H1 (cell line): Measurements from ENCODE around the gene CAPN15. TPM values are rescaled to one million over a fixed set of nuclear protein-coding genes. Genes with fewer than 3 reads are reported as not detected.

Experiments
- CTCF ChIA-PET: fragments of 300-600 bp; sonication (Branson Sonifier 250); formaldehyde crosslinking; loops from one replicate; lab custom pipeline; 2021; ENCODE audit not compliant: partially characterized antibody; lab: Charles Lee
- POLR2A ChIA-PET: fragments of 300-600 bp; sonication (Branson Sonifier 250); formaldehyde crosslinking; loops from one replicate; lab custom pipeline; 2021; ENCODE audit warnings: inconsistent platforms; ENCODE audit not compliant: partially characterized antibody; lab: Charles Lee
- DNase-seq, 2 experiments: peaks; one replicate each; pipeline versions ENCODE4 v3.0.0 to v3.0.0-alpha.2; 2010 to 2022; ENCODE audit warnings: low spot score in 2 of 2, low read depth in 1 of 2, mixed read lengths in 1 of 2
- FAIRE-seq: peaks from 2 replicates; lab custom pipeline; 2011; peaks lifted over from hg19 to GRCh38; lab: Jason Lieb, UNC
- H2AFZ ChIP-seq: 2 replicates; pipeline ENCODE4 v1.8.1; 2012; ENCODE audit warnings: low read length, inconsistent platforms
- H2AK5ac ChIP-seq: 2 replicates; pipeline ENCODE4 v1.6.1; 2013; ENCODE audit warnings: low read depth, low read length
- H2BK120ac ChIP-seq: replicated peaks from 2 replicates; pipeline ENCODE3; 2013; ENCODE audit warnings: low read depth, low read length, inconsistent platforms
- H2BK12ac ChIP-seq: 2 replicates; pipeline ENCODE4 v1.6.1; 2013; ENCODE audit warnings: low read depth, low read length
- H2BK15ac ChIP-seq: 2 replicates; pipeline ENCODE4 v1.6.1; 2013; ENCODE audit warnings: low read length
- H2BK20ac ChIP-seq: 2 replicates; pipeline ENCODE4 v1.6.1; 2013; ENCODE audit warnings: low read length
- H2BK5ac ChIP-seq: 2 replicates; pipeline ENCODE4 v1.6.1; 2013; ENCODE audit warnings: low read depth, low read length
- H3K14ac ChIP-seq: 2 replicates; pipeline ENCODE4 v1.6.1; 2013; ENCODE audit warnings: inconsistent platforms; ENCODE audit not compliant: insufficient read length
- H3K18ac ChIP-seq: 2 replicates; pipeline ENCODE4 v1.6.1; 2013; ENCODE audit warnings: low read length; ENCODE audit errors: extremely low read depth
- H3K23ac ChIP-seq: 2 replicates; pipeline ENCODE4 v1.6.1; 2013; ENCODE audit warnings: inconsistent platforms; ENCODE audit not compliant: insufficient read length
- H3K23me2 ChIP-seq: 2 replicates; pipeline ENCODE4 v1.6.1; 2013; ENCODE audit warnings: low read depth, low read length
- H3K27ac ChIP-seq: 2 replicates; pipeline ENCODE4 v1.6.1; 2011; ENCODE audit warnings: low read depth, low read length, inconsistent platforms
- H3K27me3 ChIP-seq, 4 experiments: replicated peaks in 1 of 4; 1 replicate in 1 of 4; 2 replicates in 3 of 4; pipeline versions ENCODE4 v1.6.1 to v1.8.1; 2011 to 2013; ENCODE audit warnings: low read length in 3 of 4, mild to moderate bottlenecking in 3 of 4, inconsistent platforms in 2 of 4, mixed read lengths in 2 of 4, moderate library complexity in 1 of 4; ENCODE audit not compliant: control insufficient read depth in 3 of 4, insufficient read depth in 3 of 4; ENCODE audit errors: extremely low read depth in 1 of 4
- H3K36me3 ChIP-seq, 4 experiments: 2 replicates each; pipeline versions ENCODE4 v1.6.1 to v1.8.1; 2011 to 2013; ENCODE audit warnings: mild to moderate bottlenecking in 4 of 4, low read length in 3 of 4, moderate library complexity in 2 of 4, control low read depth in 1 of 4, inconsistent platforms in 1 of 4; ENCODE audit not compliant: insufficient read depth in 4 of 4, control insufficient read depth in 2 of 4
- H3K4ac ChIP-seq: replicated peaks from 2 replicates; pipeline ENCODE3; 2013; ENCODE audit warnings: low read length, low read depth, mixed read lengths, inconsistent platforms; ENCODE audit not compliant: insufficient read length
- H3K4me1 ChIP-seq, 4 experiments: replicated peaks in 1 of 4; 1 replicate in 1 of 4; 2 replicates in 3 of 4; pipeline versions ENCODE4 v1.6.1 to v1.8.1; 2011 to 2013; ENCODE audit warnings: low read length in 3 of 4, inconsistent platforms in 2 of 4, mixed read lengths in 1 of 4; ENCODE audit not compliant: insufficient read depth in 4 of 4, control insufficient read depth in 3 of 4
- H3K4me2 ChIP-seq, 2 experiments: 2 replicates each; pipeline versions ENCODE4 v1.6.1 to v1.8.1; 2011 to 2013; ENCODE audit warnings: low read depth in 2 of 2, low read length in 2 of 2, control low read depth in 1 of 2, inconsistent platforms in 1 of 2, mild to moderate bottlenecking in 1 of 2; ENCODE audit not compliant: insufficient read depth in 1 of 2
- H3K4me3 ChIP-seq, 4 experiments: fragments of 200-600, 300-600 bp in 1 of 4; sonication (generic), shearing (Covaris generic), sonication (Bioruptor Twin) in 1 of 4; 2 replicates each; pipeline versions ENCODE4 v1.5.1 to v1.8.1; 2011 to 2016; ENCODE audit warnings: low read length in 4 of 4, low read depth in 3 of 4, control low read depth in 2 of 4, inconsistent platforms in 2 of 4, mild to moderate bottlenecking in 2 of 4, mixed read lengths in 1 of 4, moderate library complexity in 1 of 4; ENCODE audit not compliant: insufficient read depth in 2 of 4; ENCODE audit errors: extremely low read depth in 1 of 4
- H3K56ac ChIP-seq: replicated peaks from 2 replicates; pipeline ENCODE3; 2013; ENCODE audit warnings: low read depth, mild to moderate bottlenecking, mixed read lengths, low read length, inconsistent platforms; ENCODE audit not compliant: insufficient read length
- H3K79me1 ChIP-seq: 2 replicates; pipeline ENCODE4 v1.6.1; 2013; ENCODE audit warnings: low read depth, low read length, control low read depth
- H3K79me2 ChIP-seq, 2 experiments: 2 replicates each; pipeline versions ENCODE4 v1.6.1 to v1.8.1; 2012 to 2013; ENCODE audit warnings: low read length in 2 of 2, mild to moderate bottlenecking in 2 of 2, inconsistent platforms in 1 of 2; ENCODE audit not compliant: insufficient read depth in 2 of 2, control insufficient read depth in 1 of 2
- H3K9ac ChIP-seq, 4 experiments: replicated peaks in 1 of 4; 1 replicate in 1 of 4; 2 replicates in 3 of 4; pipeline versions ENCODE4 v1.6.1 to v1.8.1; 2011 to 2013; ENCODE audit warnings: low read depth in 3 of 4, low read length in 3 of 4, control low read depth in 2 of 4, mild to moderate bottlenecking in 2 of 4, moderate library complexity in 2 of 4, inconsistent platforms in 1 of 4; ENCODE audit errors: extremely low read depth in 1 of 4
- H3K9me3 ChIP-seq, 2 experiments: 2 replicates each; pipeline versions ENCODE4 v1.6.1 to v1.8.1; 2012 to 2013; ENCODE audit warnings: mild to moderate bottlenecking in 2 of 2, moderate library complexity in 2 of 2, control low read depth in 1 of 2, inconsistent platforms in 1 of 2, low read depth in 1 of 2, low read length in 1 of 2, mixed read lengths in 1 of 2; ENCODE audit not compliant: insufficient read depth in 2 of 2
- H4K20me1 ChIP-seq, 2 experiments: replicated peaks in 1 of 2; 2 replicates each; pipeline versions ENCODE3 to v1.8.1; 2011 to 2013; ENCODE audit warnings: inconsistent platforms in 2 of 2, low read length in 2 of 2, mild to moderate bottlenecking in 1 of 2; ENCODE audit not compliant: insufficient read depth in 2 of 2, control insufficient read depth in 1 of 2
- H4K5ac ChIP-seq: 2 replicates; pipeline ENCODE4 v1.6.1; 2013; ENCODE audit warnings: low read length, low read depth, mixed read lengths, inconsistent platforms; ENCODE audit not compliant: insufficient read length
- H4K8ac ChIP-seq: 2 replicates; pipeline ENCODE4 v1.8.0; 2013; ENCODE audit warnings: mild to moderate bottlenecking, moderate library complexity, low read length, inconsistent platforms; ENCODE audit not compliant: insufficient read depth; ENCODE audit errors: extremely low read depth
- H4K91ac ChIP-seq: replicated peaks from 2 replicates; pipeline ENCODE3; 2013; ENCODE audit warnings: low read length, mixed read lengths, inconsistent platforms; ENCODE audit not compliant: insufficient read length
- ATF2 ChIP-seq: IDR thresholded peaks from 2 replicates; pipeline ENCODE4 v1.6.1; 2012; ENCODE audit warnings: low read length, inconsistent platforms
- GABPA ChIP-seq: IDR thresholded peaks from 2 replicates; pipeline ENCODE4 v1.6.1; 2011; ENCODE audit warnings: mild to moderate bottlenecking, low read length, moderate library complexity, borderline replicate concordance; ENCODE audit not compliant: insufficient read depth
- JUN ChIP-seq: IDR thresholded peaks from 2 replicates; pipeline ENCODE4 v1.6.1; 2011; ENCODE audit warnings: low read depth, mild to moderate bottlenecking, improper control_type of control experiment, low read length
- KDM1A ChIP-seq: fragments of 200-600, 300-600 bp; sonication (generic); IDR thresholded peaks from 2 replicates; pipeline ENCODE4 v1.7.1; 2016; ENCODE audit warnings: mild to moderate bottlenecking, low read length, borderline replicate concordance
- KDM5A ChIP-seq: fragments of 200-600 bp; IDR thresholded peaks from 2 replicates; pipeline ENCODE4 v1.7.1; 2012; ENCODE audit warnings: mild to moderate bottlenecking, low read length, inconsistent platforms, mixed read lengths
- TAF1 ChIP-seq: IDR thresholded peaks from 2 replicates; pipeline ENCODE4 v1.6.1; 2011; ENCODE audit warnings: mild to moderate bottlenecking, low read depth, low read length
- USF2 ChIP-seq: IDR thresholded peaks from 2 replicates; pipeline ENCODE4 v1.6.1; 2011; ENCODE audit warnings: low read length, improper control_type of control experiment
- YY1 ChIP-seq: IDR thresholded peaks from 2 replicates; pipeline ENCODE4 v1.6.1; 2011; ENCODE audit warnings: low read depth, mild to moderate bottlenecking, low read length
- ZNF274 ChIP-seq: IDR thresholded peaks from 2 replicates; pipeline ENCODE4 v1.7.0; 2012; ENCODE audit warnings: low read length, borderline replicate concordance; ENCODE audit errors: extremely low read depth
- WGBS, 2 experiments: shearing (Covaris generic) in 1 of 2; methylation state at CpG; one replicate each; pipeline versions ENCODE4 v1.1.6 to v1.1.7; 2013 to 2015; ENCODE audit warnings: low lambda C conversion rate in 2 of 2, mixed read lengths in 2 of 2, inconsistent platforms in 1 of 2, low coverage in 1 of 2, missing lambda C conversion rate in 1 of 2; ENCODE audit not compliant: insufficient replicate concordance in 2 of 2, insufficient coverage in 1 of 2, insufficient read length in 1 of 2; ENCODE audit errors: extremely low coverage in 1 of 2, missing lambda C conversion rate in 1 of 2; 5-methylcytosine and 5-hydroxymethylcytosine counted together
- polyA plus RNA-seq, 7 experiments: library from polyadenylated mRNA; depleted of rRNA in 3 of 7; stranded (reverse) in 5 of 7; unstranded in 2 of 7; fragments of >200 nt in 5 of 7; fragments of 200-250 nt in 2 of 7; gene quantifications; 1 replicate in 5 of 7; 2 replicates in 1 of 7; 4 replicates in 1 of 7; pipeline versions ENCODE4 v1.2.1 to v1.2.3, GENCODE V29; 2011 to 2013; ENCODE audit warnings: missing spikeins in 2 of 7, mixed read lengths in 2 of 7
- total RNA-seq: library from RNA; stranded (reverse); fragmentation: NEBNext Ultra II Directional; extraction: Animal tissue kit (Norgen Biotek cat#: 25700); gene quantifications from 2 replicates; pipeline ENCODE4 v1.2.1, GENCODE V29; 2021

Gene CAPN15
- total and polyA plus RNA-seq, 2 of the 8 experiments (the other 6 are each of a cell fraction or from before 2014, with no cell fraction given): 38.9 to 76.9 TPM

- WGBS, 2 experiments: 93% methylated on average over 22 of the region's 23 CpGs; no CpG with 5 or more reads in 1 of the 2 experiments
- Histone ChIP-seq H3K9ac (no peak overlapping the region), H2BK120ac (no peak overlapping the region), H4K8ac (no peak overlapping the region), H3K23me2 (peaks cover 7% of the 10 kb centered on the region; the same call in 1 of the 2 replicates), H3K4me3 (no peak overlapping the region), H2AFZ (no peak overlapping the region), H4K20me1 (peaks cover 4 to 14% of the 10 kb centered on the region in 2 experiments), H3K18ac (no peak overlapping the region), H2BK20ac (no peak overlapping the region), H3K9me3 (no peaks in the 10 kb centered on the region), H2BK15ac (no peak overlapping the region), H3K4ac (no peak overlapping the region), H3K79me1 (no peaks in the 10 kb centered on the region), H3K23ac (no peak overlapping the region), H3K79me2 (peaks cover 0 to 7% of the 10 kb centered on the region in 2 experiments; a peak in 1 of 4 replicates), H3K14ac (no peak overlapping the region), H2AK5ac (no peak overlapping the region), H2BK5ac (no peak overlapping the region), H3K27me3 (no peaks in the 10 kb centered on the region), H3K56ac (no peak overlapping the region), H2BK12ac (no peak overlapping the region), H3K27ac (no peak overlapping the region), H3K4me1 (peaks cover 0 to 12% (median 7%) of the 10 kb centered on the region in 4 experiments; a peak in 5 of 7 replicates), H3K4me2 (no peak overlapping the region), H3K36me3 (peaks cover 0 to 4% (median 1%) of the 10 kb centered on the region in 4 experiments; a peak in 3 of 8 replicates), H4K91ac (no peak overlapping the region), H4K5ac (no peak overlapping the region)
- FAIRE-seq: no peak
- POLR2A ChIA-PET: interaction anchor here (0.6 to 1.6 kb wide), 9 partner anchors 17 to 200 kb away, joined by 3 to 6 read pairs (median 3); partner anchors contain the start of genes NME4 and PIGQ
- CTCF ChIA-PET: interaction anchor here (1.2 to 1.6 kb wide), 6 partner anchors 9 to 71 kb away, joined by 3 to 6 read pairs (median 4); no protein-coding TSS in a partner anchor
- no peak for DNase-seq
- TF ChIP-seq ZNF274 (no peak), TAF1 (no peak), KDM1A (no peak), JUN (no peak), USF2 (no peak), KDM5A (no peak), YY1 (no peak), ATF2 (no peak), GABPA (no peak)
Measured at GRCh38 chr16:522320-523096, 5.0 kb upstream of the CAPN15 start.
